Activated B cell treated with CpG ODN at 0.5 μM for 24 hours (primary cell): ENCODE results near the gene SLC9A9. TPM values are rescaled to one million over a fixed set of nuclear protein-coding genes. Genes with fewer than 3 reads are reported as not detected.

Experiments
- ATAC-seq: fragments of 200-7000 bp; cut with Tn5 transposase; one replicate; pipeline ENCODE4 v1.10.0; 2021; ENCODE audit warnings: low read depth, mild to moderate bottlenecking, moderate library complexity
- CTCF ChIA-PET: fragments of 350-600 bp; sonication (Branson Sonifier 250); formaldehyde crosslinking; loops from one replicate; lab custom pipeline; 2021; ENCODE audit warnings: antibody characterized with exemption; lab: Charles Lee
- POLR2A ChIA-PET: fragments of 350-600 bp; sonication (Branson Sonifier 250); formaldehyde crosslinking; loops from one replicate; lab custom pipeline; 2021; ENCODE audit warnings: antibody characterized with exemption; lab: Charles Lee
- DNase-seq: peaks from one replicate; pipeline ENCODE4 v3.0.0; 2022
- H3K27ac Mint-ChIP-seq: one replicate; pipeline ENCODE4 v1.8.0; 2020; ENCODE audit warnings: mixed read lengths
- H3K27me3 Mint-ChIP-seq: one replicate; pipeline ENCODE4 v1.8.0; 2021; ENCODE audit warnings: mixed read lengths
- H3K36me3 Mint-ChIP-seq: one replicate; pipeline ENCODE4 v1.8.0; 2021; ENCODE audit warnings: low read depth, mixed read lengths
- H3K4me1 Mint-ChIP-seq: one replicate; pipeline ENCODE4 v1.8.0; 2021; ENCODE audit warnings: mixed read lengths
- H3K4me3 Mint-ChIP-seq: one replicate; pipeline ENCODE4 v1.8.0; 2020; ENCODE audit warnings: mild to moderate bottlenecking, mixed read lengths
- H3K9me3 Mint-ChIP-seq: one replicate; pipeline ENCODE4 v1.8.0; 2020; ENCODE audit warnings: mixed read lengths
- intact Hi-C: fragments of 100-400 bp; cut with micrococcal nuclease; formaldehyde crosslinking; loops from one replicate; pipeline ENCODE4 v1.15.1; 2024
- total RNA-seq: library from RNA; stranded (reverse); gene quantifications from 2 replicates; pipeline ENCODE4 v1.2.3, GENCODE V29; 2022
- TF ChIP-seq, protein P1 (sequence below): fragments of 200-600 bp; IDR thresholded peaks from one replicate; pipeline ENCODE4 v1.8.0; 2022; ENCODE audit warnings: antibody characterized with exemption, mild to moderate bottlenecking

SLC9A9 gene
- total RNA-seq, 1 donor from 2014 or later, result 9.4 TPM

- no peak overlapping the region for H3K4me3 Mint-ChIP-seq
- no peaks in the 10 kb centered on the region for H3K27me3 Mint-ChIP-seq
- no peak overlapping the region for H3K27ac Mint-ChIP-seq
- H3K9me3 Mint-ChIP-seq, result no peaks in the 10 kb centered on the region
- TF ChIP-seq, protein P1, sequence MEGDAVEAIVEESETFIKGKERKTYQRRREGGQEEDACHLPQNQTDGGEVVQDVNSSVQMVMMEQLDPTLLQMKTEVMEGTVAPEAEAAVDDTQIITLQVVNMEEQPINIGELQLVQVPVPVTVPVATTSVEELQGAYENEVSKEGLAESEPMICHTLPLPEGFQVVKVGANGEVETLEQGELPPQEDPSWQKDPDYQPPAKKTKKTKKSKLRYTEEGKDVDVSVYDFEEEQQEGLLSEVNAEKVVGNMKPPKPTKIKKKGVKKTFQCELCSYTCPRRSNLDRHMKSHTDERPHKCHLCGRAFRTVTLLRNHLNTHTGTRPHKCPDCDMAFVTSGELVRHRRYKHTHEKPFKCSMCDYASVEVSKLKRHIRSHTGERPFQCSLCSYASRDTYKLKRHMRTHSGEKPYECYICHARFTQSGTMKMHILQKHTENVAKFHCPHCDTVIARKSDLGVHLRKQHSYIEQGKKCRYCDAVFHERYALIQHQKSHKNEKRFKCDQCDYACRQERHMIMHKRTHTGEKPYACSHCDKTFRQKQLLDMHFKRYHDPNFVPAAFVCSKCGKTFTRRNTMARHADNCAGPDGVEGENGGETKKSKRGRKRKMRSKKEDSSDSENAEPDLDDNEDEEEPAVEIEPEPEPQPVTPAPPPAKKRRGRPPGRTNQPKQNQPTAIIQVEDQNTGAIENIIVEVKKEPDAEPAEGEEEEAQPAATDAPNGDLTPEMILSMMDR, result no peak
- ATAC-seq, result no peak
- POLR2A ChIA-PET, result interaction anchor here (0.6 kb wide), 1 partner anchor 11 kb away, joined by 3 read pairs; no protein-coding TSS in a partner anchor
- intact Hi-C loops, result no loop called here
- CTCF ChIA-PET, result interaction anchor here (1.1 kb wide), 1 partner anchor 411 kb away, joined by 3 read pairs; no protein-coding TSS in a partner anchor
- H3K4me1 Mint-ChIP-seq, result peaks cover 7% of the 10 kb centered on the region
- H3K36me3 Mint-ChIP-seq, result peaks cover 2% of the 10 kb centered on the region
- DNase-seq, result no peak
Measured at GRCh38 chr3:143263852-143264513, 584.3 kb downstream of the SLC9A9 start.

GRCh38 chr3:143261848-143262247 lies 586.4 kb downstream of the SLC9A9 start:
- no peaks in the 10 kb centered on the region for H3K36me3 Mint-ChIP-seq
- H3K4me1 Mint-ChIP-seq, result peaks cover 2% of the 10 kb centered on the region
- H3K27ac Mint-ChIP-seq, result no peak overlapping the region
- ChIA-PET POLR2A (no interaction called here), CTCF (no interaction called here)
- DNase-seq (no peak), ATAC-seq (no peak)
- TF ChIP-seq, protein P1, result no peak
- intact Hi-C loops, result no loop called here
- H3K4me3 Mint-ChIP-seq, result no peak overlapping the region
- no peaks in the 10 kb centered on the region for H3K27me3 Mint-ChIP-seq
- H3K9me3 Mint-ChIP-seq, result no peaks in the 10 kb centered on the region

- intact Hi-C loops, result no loop called here
- H3K9me3 Mint-ChIP-seq, result no peaks in the 10 kb centered on the region
- H3K4me3 Mint-ChIP-seq, result no peak overlapping the region
- DNase-seq, result no peak
- H3K27ac Mint-ChIP-seq, result no peak overlapping the region
- CTCF ChIA-PET, result no interaction called here
- POLR2A ChIA-PET, result no interaction called here
- TF ChIP-seq, protein P1, result no peak
- H3K36me3 Mint-ChIP-seq, result no peaks in the 10 kb centered on the region
- no peaks in the 10 kb centered on the region for H3K4me1 Mint-ChIP-seq
- H3K27me3 Mint-ChIP-seq, result no peaks in the 10 kb centered on the region
- ATAC-seq, result no peak
Measured at GRCh38 chr3:143258692-143259091, 589.6 kb downstream of the SLC9A9 start.

DNA sequence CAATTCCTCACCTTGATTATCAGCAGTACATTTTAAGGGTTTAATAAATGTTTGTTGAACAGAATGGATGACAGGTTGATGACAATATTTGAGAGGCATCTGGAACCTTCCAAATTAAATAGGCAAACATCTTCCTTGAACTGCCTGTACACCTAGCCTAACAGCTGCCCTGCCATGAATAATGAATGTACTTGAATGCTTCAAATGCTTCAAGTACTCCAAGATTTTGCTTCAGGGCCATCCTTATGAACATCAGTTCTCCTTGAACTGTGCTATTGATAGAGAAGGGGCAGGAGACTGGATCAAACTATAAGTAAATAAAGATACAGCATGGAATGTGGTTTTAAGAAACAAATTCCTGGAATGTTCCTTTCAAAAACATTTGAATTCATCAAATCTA lies 591.9 kb downstream of the SLC9A9 start:
- no peak overlapping the region for H3K27ac Mint-ChIP-seq
- H3K27me3 Mint-ChIP-seq, result no peaks in the 10 kb centered on the region
- intact Hi-C loops, result no loop called here
- H3K36me3 Mint-ChIP-seq, result no peaks in the 10 kb centered on the region
- no peak for DNase-seq
- H3K4me1 Mint-ChIP-seq, result no peaks in the 10 kb centered on the region
- H3K9me3 Mint-ChIP-seq, result no peaks in the 10 kb centered on the region
- TF ChIP-seq, protein P1, result no peak
- no peak for ATAC-seq
- CTCF ChIA-PET, result no interaction called here
- H3K4me3 Mint-ChIP-seq, result no peak overlapping the region
- POLR2A ChIA-PET, result no interaction called here

DNA sequence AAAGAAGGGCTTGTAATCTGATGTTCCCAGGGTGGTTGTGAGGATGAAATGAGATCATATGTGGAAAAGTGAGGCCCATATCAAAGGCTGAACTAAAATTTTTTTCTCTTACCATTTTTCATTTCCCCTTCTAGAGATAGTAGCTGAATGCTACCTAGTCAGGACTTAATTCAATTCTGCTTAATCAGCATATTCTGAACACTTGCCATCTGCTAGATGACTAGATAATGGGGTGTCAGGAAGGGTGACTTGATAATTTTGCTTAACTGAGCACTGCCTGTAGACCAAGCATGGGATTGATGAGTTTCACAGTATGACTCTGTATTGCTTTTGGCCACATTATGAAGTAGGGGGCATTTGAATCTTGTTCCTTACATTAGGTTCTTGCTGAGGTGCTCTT lies 592.5 kb downstream of the SLC9A9 start:
- Mint-ChIP-seq H3K27ac (no peak overlapping the region), H3K36me3 (no peaks in the 10 kb centered on the region), H3K27me3 (no peaks in the 10 kb centered on the region), H3K9me3 (peaks cover 2% of the 10 kb centered on the region), H3K4me3 (no peak overlapping the region), H3K4me1 (no peaks in the 10 kb centered on the region)
- no peak for DNase-seq
- no peak for ATAC-seq
- intact Hi-C loops, result no loop called here
- CTCF ChIA-PET, result no interaction called here
- POLR2A ChIA-PET, result no interaction called here
- TF ChIP-seq, protein P1, result no peak
